ENCODE measurements around the gene VAPA.

DNA sequence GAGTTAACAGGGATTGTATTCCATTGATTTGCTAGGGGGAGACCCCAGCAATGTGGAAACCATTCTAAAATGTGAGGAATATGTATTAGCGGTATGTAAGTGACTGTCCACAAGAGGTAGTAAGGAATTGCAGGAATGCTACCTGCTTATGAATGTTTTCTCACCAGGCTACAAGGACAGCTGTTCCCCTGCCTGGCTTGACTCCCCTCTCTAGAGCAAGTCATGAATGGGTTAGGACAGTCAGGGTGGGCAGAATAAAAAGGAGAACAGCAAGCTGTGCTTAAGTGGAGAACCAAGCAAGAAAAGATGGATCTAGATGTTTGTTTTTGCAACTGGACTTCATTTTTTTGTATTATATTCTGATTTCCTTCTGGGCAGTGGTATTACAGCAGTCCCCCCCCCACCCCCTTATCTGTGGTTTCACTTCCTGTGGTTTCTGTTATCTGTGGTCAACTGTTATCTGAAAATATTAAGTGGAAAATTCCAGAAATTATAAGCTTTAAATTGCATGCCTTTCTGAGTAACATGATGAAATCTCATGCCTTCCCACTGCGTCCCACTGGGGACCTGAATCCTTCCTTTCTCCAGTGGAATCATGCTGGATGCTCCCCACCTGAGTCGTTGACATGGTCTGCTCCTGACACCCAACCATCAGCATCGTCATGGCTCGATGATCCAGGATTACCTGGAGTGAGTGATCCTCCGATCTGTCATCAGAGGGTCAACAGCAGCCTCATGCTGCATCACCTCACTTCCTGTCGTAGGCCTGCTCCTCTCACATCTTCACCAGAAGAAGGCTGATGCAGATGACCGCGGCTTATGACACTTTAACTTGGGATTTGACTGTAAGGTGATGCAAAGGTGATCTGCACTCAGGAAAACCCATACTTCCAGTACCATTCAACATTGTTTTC, 52.2 kb downstream of the VAPA start:
- TF ChIP-seq, protein P1, sequence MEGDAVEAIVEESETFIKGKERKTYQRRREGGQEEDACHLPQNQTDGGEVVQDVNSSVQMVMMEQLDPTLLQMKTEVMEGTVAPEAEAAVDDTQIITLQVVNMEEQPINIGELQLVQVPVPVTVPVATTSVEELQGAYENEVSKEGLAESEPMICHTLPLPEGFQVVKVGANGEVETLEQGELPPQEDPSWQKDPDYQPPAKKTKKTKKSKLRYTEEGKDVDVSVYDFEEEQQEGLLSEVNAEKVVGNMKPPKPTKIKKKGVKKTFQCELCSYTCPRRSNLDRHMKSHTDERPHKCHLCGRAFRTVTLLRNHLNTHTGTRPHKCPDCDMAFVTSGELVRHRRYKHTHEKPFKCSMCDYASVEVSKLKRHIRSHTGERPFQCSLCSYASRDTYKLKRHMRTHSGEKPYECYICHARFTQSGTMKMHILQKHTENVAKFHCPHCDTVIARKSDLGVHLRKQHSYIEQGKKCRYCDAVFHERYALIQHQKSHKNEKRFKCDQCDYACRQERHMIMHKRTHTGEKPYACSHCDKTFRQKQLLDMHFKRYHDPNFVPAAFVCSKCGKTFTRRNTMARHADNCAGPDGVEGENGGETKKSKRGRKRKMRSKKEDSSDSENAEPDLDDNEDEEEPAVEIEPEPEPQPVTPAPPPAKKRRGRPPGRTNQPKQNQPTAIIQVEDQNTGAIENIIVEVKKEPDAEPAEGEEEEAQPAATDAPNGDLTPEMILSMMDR (IDR thresholded peaks at IDR 0.05; ENCODE audit: insufficient read depth, low read length), result no peak
- TF ChIP-seq, protein P2, sequence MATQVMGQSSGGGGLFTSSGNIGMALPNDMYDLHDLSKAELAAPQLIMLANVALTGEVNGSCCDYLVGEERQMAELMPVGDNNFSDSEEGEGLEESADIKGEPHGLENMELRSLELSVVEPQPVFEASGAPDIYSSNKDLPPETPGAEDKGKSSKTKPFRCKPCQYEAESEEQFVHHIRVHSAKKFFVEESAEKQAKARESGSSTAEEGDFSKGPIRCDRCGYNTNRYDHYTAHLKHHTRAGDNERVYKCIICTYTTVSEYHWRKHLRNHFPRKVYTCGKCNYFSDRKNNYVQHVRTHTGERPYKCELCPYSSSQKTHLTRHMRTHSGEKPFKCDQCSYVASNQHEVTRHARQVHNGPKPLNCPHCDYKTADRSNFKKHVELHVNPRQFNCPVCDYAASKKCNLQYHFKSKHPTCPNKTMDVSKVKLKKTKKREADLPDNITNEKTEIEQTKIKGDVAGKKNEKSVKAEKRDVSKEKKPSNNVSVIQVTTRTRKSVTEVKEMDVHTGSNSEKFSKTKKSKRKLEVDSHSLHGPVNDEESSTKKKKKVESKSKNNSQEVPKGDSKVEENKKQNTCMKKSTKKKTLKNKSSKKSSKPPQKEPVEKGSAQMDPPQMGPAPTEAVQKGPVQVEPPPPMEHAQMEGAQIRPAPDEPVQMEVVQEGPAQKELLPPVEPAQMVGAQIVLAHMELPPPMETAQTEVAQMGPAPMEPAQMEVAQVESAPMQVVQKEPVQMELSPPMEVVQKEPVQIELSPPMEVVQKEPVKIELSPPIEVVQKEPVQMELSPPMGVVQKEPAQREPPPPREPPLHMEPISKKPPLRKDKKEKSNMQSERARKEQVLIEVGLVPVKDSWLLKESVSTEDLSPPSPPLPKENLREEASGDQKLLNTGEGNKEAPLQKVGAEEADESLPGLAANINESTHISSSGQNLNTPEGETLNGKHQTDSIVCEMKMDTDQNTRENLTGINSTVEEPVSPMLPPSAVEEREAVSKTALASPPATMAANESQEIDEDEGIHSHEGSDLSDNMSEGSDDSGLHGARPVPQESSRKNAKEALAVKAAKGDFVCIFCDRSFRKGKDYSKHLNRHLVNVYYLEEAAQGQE (IDR thresholded peaks at IDR 0.05; ENCODE audit: insufficient replicate concordance, low read depth), result no peak
- no peak for TF ChIP-seq GABPA (IDR thresholded peaks at IDR 0.05; ENCODE audit: low read depth)
- TF ChIP-seq POLR2AphosphoS5 (IDR thresholded peaks at IDR 0.05; ENCODE audit: low read depth), result no peak
